GM12864 (cell line): ENCODE data around the gene IL17RD.

Experiments used
- DNase-seq: peaks from one replicate; pipeline ENCODE4 v3.0.0-alpha.2; 2011; ENCODE audit warnings: low read depth
- H3K4me3 ChIP-seq: 2 replicates; pipeline ENCODE4 v1.5.1; 2011; ENCODE audit warnings: mild to moderate bottlenecking, low read depth, low read length, control low read depth
- TF ChIP-seq, protein P1 (sequence below): IDR thresholded peaks from 2 replicates; pipeline ENCODE4 v1.5.1; 2011; ENCODE audit warnings: low read depth, mild to moderate bottlenecking, moderate library complexity, low read length, control low read depth, inconsistent platforms; ENCODE audit errors: missing control alignments

Gene IL17RD

DNA sequence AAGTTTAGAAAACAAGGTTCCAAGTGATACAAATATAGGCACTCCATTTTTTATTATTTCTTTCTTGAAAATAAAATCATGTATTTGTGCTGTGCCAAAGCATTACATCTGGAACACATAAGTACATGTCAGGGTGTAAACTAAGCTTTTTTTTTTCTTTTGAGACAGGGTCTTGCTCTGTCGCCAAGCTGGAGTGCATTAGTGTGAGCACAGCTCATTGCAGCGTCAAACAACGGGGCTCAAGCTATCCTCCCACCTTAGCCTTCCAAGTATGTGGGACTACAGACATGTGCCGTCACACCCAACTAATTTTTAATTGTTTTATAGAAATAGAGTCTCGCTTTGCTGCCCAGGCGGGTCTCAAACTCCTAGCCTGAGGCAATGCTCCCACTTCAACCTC is 95.7 kb downstream of the IL17RD start:
- no peak for DNase-seq
- H3K4me3 ChIP-seq: no peak overlapping the region
- TF ChIP-seq, protein P1, sequence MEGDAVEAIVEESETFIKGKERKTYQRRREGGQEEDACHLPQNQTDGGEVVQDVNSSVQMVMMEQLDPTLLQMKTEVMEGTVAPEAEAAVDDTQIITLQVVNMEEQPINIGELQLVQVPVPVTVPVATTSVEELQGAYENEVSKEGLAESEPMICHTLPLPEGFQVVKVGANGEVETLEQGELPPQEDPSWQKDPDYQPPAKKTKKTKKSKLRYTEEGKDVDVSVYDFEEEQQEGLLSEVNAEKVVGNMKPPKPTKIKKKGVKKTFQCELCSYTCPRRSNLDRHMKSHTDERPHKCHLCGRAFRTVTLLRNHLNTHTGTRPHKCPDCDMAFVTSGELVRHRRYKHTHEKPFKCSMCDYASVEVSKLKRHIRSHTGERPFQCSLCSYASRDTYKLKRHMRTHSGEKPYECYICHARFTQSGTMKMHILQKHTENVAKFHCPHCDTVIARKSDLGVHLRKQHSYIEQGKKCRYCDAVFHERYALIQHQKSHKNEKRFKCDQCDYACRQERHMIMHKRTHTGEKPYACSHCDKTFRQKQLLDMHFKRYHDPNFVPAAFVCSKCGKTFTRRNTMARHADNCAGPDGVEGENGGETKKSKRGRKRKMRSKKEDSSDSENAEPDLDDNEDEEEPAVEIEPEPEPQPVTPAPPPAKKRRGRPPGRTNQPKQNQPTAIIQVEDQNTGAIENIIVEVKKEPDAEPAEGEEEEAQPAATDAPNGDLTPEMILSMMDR: no peak

DNA sequence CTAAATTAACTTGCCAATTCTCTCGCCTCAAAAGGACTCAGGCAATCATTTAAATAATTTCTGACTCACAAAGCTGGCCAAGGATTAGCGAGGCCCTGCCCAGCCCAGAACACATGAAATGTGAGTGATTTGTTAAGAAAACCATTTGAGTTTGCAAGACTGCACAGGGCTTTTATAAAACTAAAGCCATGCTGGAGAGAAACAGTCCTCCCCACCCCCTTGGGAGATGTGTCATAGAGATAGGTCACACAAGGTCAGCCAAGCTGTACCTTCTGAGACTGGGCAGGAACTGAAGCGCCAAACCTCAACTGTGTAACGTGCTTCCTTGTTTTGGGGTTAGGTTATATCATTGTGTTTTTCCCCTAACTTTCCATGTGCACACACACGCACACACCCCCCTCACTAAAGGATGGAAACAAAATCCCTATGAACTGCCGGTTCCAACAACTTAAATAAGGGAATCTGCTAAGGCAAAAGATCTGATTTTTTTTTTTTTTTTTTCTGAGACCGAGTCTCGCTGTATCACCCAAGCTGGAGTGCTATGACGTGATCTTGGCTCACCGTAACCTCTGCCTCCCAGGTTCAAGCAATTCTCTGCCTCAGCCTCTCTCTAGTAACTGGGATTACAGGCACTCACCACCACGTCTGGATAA is 96.6 kb downstream of the IL17RD start:
- TF ChIP-seq, protein P1: no peak
- DNase-seq: peak; percentile 82
- H3K4me3 ChIP-seq: no peak overlapping the region

DNA sequence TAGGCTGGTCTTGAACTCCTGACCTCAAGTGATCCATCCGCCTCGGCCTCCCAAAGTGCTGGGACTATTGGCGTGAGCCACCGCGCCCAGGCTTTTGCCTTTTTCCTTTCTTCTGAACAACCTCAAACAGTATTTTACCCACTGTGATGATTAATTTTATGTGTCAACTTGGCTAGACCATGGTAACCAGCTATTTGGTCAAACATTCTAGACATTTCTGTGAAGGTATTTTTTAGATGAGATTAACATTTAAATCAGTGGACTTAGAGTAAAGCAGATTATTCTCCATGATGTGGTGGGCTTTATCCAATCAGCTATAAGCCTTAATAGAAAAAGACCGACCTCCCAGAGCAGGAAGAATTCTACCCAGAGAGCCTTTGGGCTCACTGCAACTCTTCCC is 98.7 kb downstream of the IL17RD start:
- TF ChIP-seq, protein P1: no peak
- H3K4me3 ChIP-seq: no peak overlapping the region
- no peak for DNase-seq

DNA sequence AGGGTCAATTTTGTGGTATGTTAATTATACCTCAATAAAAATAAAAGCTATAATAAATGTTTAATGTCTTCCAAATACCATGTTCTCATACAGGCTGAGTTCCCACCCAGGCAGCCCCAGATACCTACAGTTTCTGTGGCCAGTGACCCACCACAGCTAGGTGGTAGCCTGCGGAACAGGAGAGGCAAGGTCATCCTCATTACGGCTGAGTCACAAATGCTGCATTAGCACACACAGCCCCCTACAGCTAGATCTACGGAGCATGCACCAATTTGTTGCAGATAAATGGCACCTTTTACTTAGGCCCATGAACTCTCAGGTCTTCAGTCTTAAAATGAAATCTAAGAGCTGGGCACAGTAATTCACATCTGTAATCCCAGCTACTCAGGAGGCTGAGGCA is 99.6 kb downstream of the IL17RD start:
- TF ChIP-seq, protein P1: no peak
- no peak overlapping the region for H3K4me3 ChIP-seq
- no peak for DNase-seq

DNA sequence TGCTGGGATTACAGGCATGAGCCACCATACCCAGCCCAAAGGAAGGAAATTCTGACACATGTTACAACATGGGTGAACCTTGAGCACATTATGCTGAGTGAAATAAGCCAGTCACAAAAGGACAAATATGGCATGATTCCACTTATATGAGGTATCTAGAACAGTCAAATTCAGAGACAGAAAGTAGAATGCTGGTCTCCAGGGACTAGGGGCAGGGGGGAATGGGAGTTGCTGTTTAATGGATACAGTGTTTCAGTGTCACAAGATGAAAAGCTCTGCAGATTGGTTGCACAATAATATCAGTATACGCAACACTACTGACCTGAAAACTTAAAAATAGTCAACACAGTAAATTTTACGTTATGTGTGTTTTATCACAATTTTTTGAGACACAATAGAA is 100.6 kb downstream of the IL17RD start:
- TF ChIP-seq, protein P1: no peak
- DNase-seq: no peak
- no peak overlapping the region for H3K4me3 ChIP-seq

DNA sequence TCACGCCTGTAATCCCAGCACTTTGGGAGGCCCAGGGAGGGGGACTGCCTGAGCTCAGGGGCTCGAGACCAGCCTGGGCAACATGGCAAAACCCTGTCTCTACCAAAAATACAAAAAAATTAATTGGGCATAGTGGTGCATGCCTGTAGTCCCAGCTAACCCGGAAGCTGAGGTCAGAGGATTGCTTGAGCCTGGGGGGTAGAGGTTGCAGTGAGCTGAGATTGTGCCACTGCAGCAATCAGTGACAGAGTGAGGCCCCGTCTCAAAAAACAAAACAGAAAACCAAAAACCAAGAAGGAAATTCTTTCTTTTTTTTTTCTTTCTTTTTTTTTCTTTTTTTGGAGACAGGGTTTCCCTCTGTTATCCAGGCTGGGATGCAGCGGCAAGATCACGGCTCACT is 101.2 kb downstream of the IL17RD start:
- TF ChIP-seq, protein P1: no peak
- DNase-seq: no peak

DNA sequence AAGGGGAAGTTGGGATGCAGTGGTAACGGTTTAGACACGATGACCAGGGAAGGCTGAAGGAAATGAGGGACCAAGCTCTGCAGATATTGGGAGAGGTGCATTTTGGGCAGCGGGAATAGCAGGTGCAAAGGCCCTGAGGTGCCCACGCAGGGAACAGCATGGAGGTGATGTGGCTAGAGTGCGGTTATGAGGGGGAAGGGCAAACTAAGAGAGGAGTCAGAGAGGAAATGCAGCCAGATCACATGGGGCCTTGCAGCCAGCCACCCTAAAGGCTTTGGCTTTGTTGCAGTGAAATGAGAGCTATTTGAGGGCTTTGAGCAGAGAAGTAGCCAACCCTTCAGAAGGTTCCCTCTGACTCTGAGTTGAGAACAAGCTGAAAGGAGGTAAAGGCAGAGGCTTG is 102.1 kb downstream of the IL17RD start:
- no peak overlapping the region for H3K4me3 ChIP-seq
- no peak for DNase-seq
- TF ChIP-seq, protein P1: no peak

More for the DNA sequence above, 101.2 kb downstream of the IL17RD start:
- no peak overlapping the region for H3K4me3 ChIP-seq
